Left ventricle myocardium superior (tissue), 1 donor: ENCODE measurements around the gene ZNF280D. TPM values are rescaled to one million over a fixed set of nuclear protein-coding genes. Genes with fewer than 3 reads are reported as not detected.

Source experiments
- ATAC-seq: fragments of 200-7000 bp; cut with Tn5 transposase; one replicate; pipeline ENCODE4 v1.9.1; 2020; ENCODE audit warnings: mild to moderate bottlenecking, moderate library complexity
- DNase-seq: peaks from one replicate; pipeline ENCODE4 v3.0.0-alpha.2; 2020
- intact Hi-C: fragments of 100-400 bp; cut with micrococcal nuclease; formaldehyde crosslinking; loops from one replicate; pipeline ENCODE4 v1.11.0; 2022
- total RNA-seq: library from RNA; stranded (reverse); fragmentation: NEBNext Ultra II Directional; extraction: Animal tissue kit (Norgen Biotek cat#: 25700); gene quantifications from one replicate; pipeline ENCODE4 v1.2.1, GENCODE V29; 2021
- donor health status: DM: no; HTN: yes; CAD: no; lungs with severe emphysema.

ZNF280D gene
- total RNA-seq, 1 donor from 2014 or later: 23.2 TPM

- no peak for DNase-seq
- ATAC-seq: no peak
- intact Hi-C loops: no loop called here
These were observed 145.6 kb downstream of the ZNF280D start for GRCh38 chr15:56587686-56588085.

GRCh38 chr15:56586206-56586605 lies 147.1 kb downstream of the ZNF280D start:
- no peak for ATAC-seq

GRCh38 chr15:56582785-56583184 lies 150.5 kb downstream of the ZNF280D start:
- intact Hi-C loops: no loop called here
- no peak for ATAC-seq

More at GRCh38 chr15:56586206-56586605, 147.1 kb downstream of the ZNF280D start:
- intact Hi-C loops: no loop called here
- no peak for DNase-seq

More at GRCh38 chr15:56582785-56583184, 150.5 kb downstream of the ZNF280D start:
- no peak for DNase-seq

Other genes starting within 250 kb of the ZNF280D start
- gene TCF12, start 185.1 kb upstream of the ZNF280D start, total RNA-seq: 48.4 TPM